Smooth muscle cell (in vitro differentiated cells): ENCODE measurements around the gene MANF. TPM values are rescaled to one million over a fixed set of nuclear protein-coding genes. Genes with fewer than 3 reads are reported as not detected.
"Not testable (repeated sequence)": the region's sequence is repeated elsewhere in the genome, so short reads cannot be mapped to it uniquely, and the experiment has no call there.

ENCODE experiments used
- DNase-seq: peaks from one replicate; lab custom pipeline; 2025; ENCODE audit not compliant: unreplicated experiment; lab: John Stamatoyannopoulos, UW
- H2AFZ ChIP-seq: fragments of 200-600 bp; sonication (generic); 2 replicates; pipeline ENCODE4 v1.6.0; 2016; ENCODE audit warnings: antibody characterized with exemption, low read depth, mild to moderate bottlenecking
- H3F3A ChIP-seq: fragments of 200-600 bp; sonication (generic); 2 replicates; pipeline ENCODE4 v1.6.0; 2017; ENCODE audit warnings: antibody characterized with exemption, low read depth
- H3K27ac ChIP-seq: fragments of 200-600 bp; sonication (generic); 2 replicates; pipeline ENCODE4 v1.5.1; 2016; ENCODE audit warnings: low read depth, mild to moderate bottlenecking
- H3K27me3 ChIP-seq: fragments of 200-600 bp; sonication (generic); 2 replicates; pipeline ENCODE4 v1.6.1; 2016; ENCODE audit warnings: low read depth, mild to moderate bottlenecking
- H3K36me3 ChIP-seq: fragments of 200-600 bp; sonication (generic); 2 replicates; pipeline ENCODE4 v1.5.1; 2016; ENCODE audit warnings: low read depth
- H3K4me1 ChIP-seq: fragments of 200-600 bp; sonication (generic); 2 replicates; pipeline ENCODE4 v1.5.1; 2016; ENCODE audit warnings: low read depth
- H3K4me2 ChIP-seq: fragments of 200-600 bp; sonication (generic); 2 replicates; pipeline ENCODE4 v1.6.0; 2016; ENCODE audit warnings: mild to moderate bottlenecking
- H3K4me3 ChIP-seq: fragments of 200-600 bp; sonication (generic); 2 replicates; pipeline ENCODE4 v1.5.1; 2016; ENCODE audit warnings: mild to moderate bottlenecking
- H3K79me2 ChIP-seq: fragments of 200-600 bp; sonication (generic); 2 replicates; pipeline ENCODE4 v1.6.0; 2016; ENCODE audit warnings: low read depth, mild to moderate bottlenecking
- H3K9ac ChIP-seq: fragments of 200-600 bp; sonication (generic); 2 replicates; pipeline ENCODE4 v1.6.0; 2016; ENCODE audit warnings: low read depth
- H3K9me3 ChIP-seq: fragments of 200-600 bp; sonication (generic); replicated peaks from 2 replicates; pipeline ENCODE4 v1.5.1; 2016; ENCODE audit warnings: low read depth
- H4K20me1 ChIP-seq: fragments of 200-600 bp; sonication (generic); 2 replicates; pipeline ENCODE4 v1.6.0; 2016; ENCODE audit warnings: low read depth
- WGBS: methylation state at CpG from one replicate; pipeline ENCODE4 v1.1.7; 2016; ENCODE audit warnings: low lambda C conversion rate; 5-methylcytosine and 5-hydroxymethylcytosine counted together
- polyA plus RNA-seq: library from polyadenylated mRNA; unstranded; fragments of >200 nt; fragmentation: Nextera tagmentation; extraction: Ambion mirVana; gene quantifications from 2 replicates; pipeline ENCODE4 v1.2.1, GENCODE V29; 2016
- total RNA-seq: library from RNA; depleted of rRNA; stranded (reverse); fragments of >200 nt; gene quantifications from 2 replicates; pipeline ENCODE4 v1.2.3, GENCODE V29; 2014
- TF ChIP-seq, protein P1 (sequence below): fragments of 200-600 bp; sonication (generic); IDR thresholded peaks from 2 replicates; pipeline ENCODE4 v1.5.1; 2017; ENCODE audit warnings: borderline replicate concordance, mild to moderate bottlenecking, antibody characterized with exemption; ENCODE audit not compliant: insufficient read depth, poor library complexity, severe bottlenecking

MANF gene
- total and polyA plus RNA-seq, 2 experiments from 2014 or later = 135 to 191 TPM

GRCh38 chr3:51385621-51386091 lies 565 bp downstream of the MANF start:
- no peak for DNase-seq
- Histone ChIP-seq H3K4me3 (peak overlapping the region; percentile 83), H3K27ac (peak overlapping the region; percentile 66), H3K4me1 (peaks cover 28% of the 10 kb centered on the region), H3K27me3 (no peaks in the 10 kb centered on the region), H2AFZ (no peak overlapping the region), H3K4me2 (peak overlapping the region; percentile 100), H3K36me3 (no peaks in the 10 kb centered on the region), H3K9me3 (no peaks in the 10 kb centered on the region), H3F3A (peaks cover 44% of the 10 kb centered on the region), H4K20me1 (peaks cover 42% of the 10 kb centered on the region), H3K79me2 (peaks cover 45% of the 10 kb centered on the region), H3K9ac (peak overlapping the region; percentile 83)
- TF ChIP-seq, protein P1, sequence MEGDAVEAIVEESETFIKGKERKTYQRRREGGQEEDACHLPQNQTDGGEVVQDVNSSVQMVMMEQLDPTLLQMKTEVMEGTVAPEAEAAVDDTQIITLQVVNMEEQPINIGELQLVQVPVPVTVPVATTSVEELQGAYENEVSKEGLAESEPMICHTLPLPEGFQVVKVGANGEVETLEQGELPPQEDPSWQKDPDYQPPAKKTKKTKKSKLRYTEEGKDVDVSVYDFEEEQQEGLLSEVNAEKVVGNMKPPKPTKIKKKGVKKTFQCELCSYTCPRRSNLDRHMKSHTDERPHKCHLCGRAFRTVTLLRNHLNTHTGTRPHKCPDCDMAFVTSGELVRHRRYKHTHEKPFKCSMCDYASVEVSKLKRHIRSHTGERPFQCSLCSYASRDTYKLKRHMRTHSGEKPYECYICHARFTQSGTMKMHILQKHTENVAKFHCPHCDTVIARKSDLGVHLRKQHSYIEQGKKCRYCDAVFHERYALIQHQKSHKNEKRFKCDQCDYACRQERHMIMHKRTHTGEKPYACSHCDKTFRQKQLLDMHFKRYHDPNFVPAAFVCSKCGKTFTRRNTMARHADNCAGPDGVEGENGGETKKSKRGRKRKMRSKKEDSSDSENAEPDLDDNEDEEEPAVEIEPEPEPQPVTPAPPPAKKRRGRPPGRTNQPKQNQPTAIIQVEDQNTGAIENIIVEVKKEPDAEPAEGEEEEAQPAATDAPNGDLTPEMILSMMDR = no peak
- 2% methylated on average over 18 of the region's 18 CpGs for WGBS

- H3K79me2 ChIP-seq = peaks cover 45% of the 10 kb centered on the region
- no peaks in the 10 kb centered on the region for H3K36me3 ChIP-seq
- peaks cover 42% of the 10 kb centered on the region for H4K20me1 ChIP-seq
- peak overlapping the region; percentile 83 for H3K9ac ChIP-seq
- peak overlapping the region; percentile 100 for H3K4me2 ChIP-seq
- H2AFZ ChIP-seq = no peak overlapping the region
- TF ChIP-seq, protein P1 = no peak
- H3F3A ChIP-seq = peaks cover 46% of the 10 kb centered on the region
- no peak for DNase-seq
- 42% methylated on average over 8 of the region's 8 CpGs for WGBS
- no peaks in the 10 kb centered on the region for H3K9me3 ChIP-seq
- peak overlapping the region; percentile 83 for H3K4me3 ChIP-seq
- H3K27ac ChIP-seq = peak overlapping the region; percentile 66
- H3K4me1 ChIP-seq = peaks cover 30% of the 10 kb centered on the region
- no peaks in the 10 kb centered on the region for H3K27me3 ChIP-seq
Observed at GRCh38 chr3:51386159-51386851, 1.2 kb downstream of the MANF start.

DNA sequence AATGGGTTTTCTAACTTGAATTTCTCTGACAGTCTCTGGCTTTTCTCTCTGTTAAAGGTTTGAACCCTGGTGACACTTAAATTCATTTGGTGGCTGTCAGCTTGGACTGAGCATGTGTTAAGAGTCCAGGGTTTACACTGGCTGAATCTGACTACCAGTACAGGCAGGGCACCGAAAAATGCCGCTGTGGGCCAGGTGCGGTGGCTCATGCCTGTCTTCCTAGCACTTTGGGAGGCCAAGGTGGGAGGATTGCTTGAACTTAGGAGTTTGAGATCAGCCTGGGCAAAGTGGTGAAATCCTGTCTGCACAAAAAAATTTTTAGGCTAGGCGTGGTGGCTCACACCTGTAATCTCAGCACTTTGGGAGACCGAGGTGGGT lies 1.8 kb downstream of the MANF start:
- H3K4me3 ChIP-seq = peak overlapping the region; percentile 83
- H3K27ac ChIP-seq = peak overlapping the region; percentile 66
- peak overlapping the region; percentile 0 for H3K9ac ChIP-seq
- H3F3A ChIP-seq = peaks cover 46% of the 10 kb centered on the region
- no peaks in the 10 kb centered on the region for H3K36me3 ChIP-seq
- H2AFZ ChIP-seq = no peak overlapping the region
- TF ChIP-seq, protein P1 = no peak
- DNase-seq = no peak
- H3K27me3 ChIP-seq = no peaks in the 10 kb centered on the region
- H3K4me1 ChIP-seq = peaks cover 30% of the 10 kb centered on the region
- no peaks in the 10 kb centered on the region for H3K9me3 ChIP-seq
- peaks cover 42% of the 10 kb centered on the region for H4K20me1 ChIP-seq
- peaks cover 47% of the 10 kb centered on the region for H3K79me2 ChIP-seq
- 97% methylated on average over 5 of the region's 5 CpGs for WGBS
- peak overlapping the region; percentile 100 for H3K4me2 ChIP-seq

DNA sequence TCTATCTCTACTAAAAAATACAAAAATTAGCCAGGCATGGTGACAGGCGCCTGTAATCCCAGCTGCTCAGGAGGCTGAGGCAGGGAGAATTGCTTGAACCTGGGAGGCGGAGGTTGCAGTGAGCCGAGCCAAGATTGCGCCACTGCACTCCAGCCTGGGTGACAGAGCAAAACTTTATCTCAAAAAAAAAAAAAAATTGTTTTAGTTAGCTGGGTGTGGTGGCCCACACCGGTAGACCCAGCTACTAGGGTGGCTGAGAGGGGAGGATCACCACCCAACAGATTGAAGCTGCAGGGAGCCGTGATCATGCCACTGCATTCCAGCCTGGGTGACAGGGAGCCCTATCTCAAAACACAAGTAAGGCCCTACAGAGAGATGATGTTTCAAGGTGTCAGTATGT lies 2.2 kb downstream of the MANF start:
- peak overlapping the region; percentile 66 for H3K27ac ChIP-seq
- H3K9ac ChIP-seq = peak overlapping the region; percentile 0
- not testable (repeated sequence) for H3K36me3 ChIP-seq, H3K27me3 ChIP-seq, DNase-seq, H2AFZ ChIP-seq, H3K9me3 ChIP-seq
- WGBS = 86% methylated on average over 6 of the region's 6 CpGs
- H4K20me1 ChIP-seq = peaks cover 45% of the 10 kb centered on the region
- H3K4me1 ChIP-seq = peaks cover 32% of the 10 kb centered on the region
- H3K79me2 ChIP-seq = peaks cover 51% of the 10 kb centered on the region
- H3K4me3 ChIP-seq = peak overlapping the region; percentile 83
- peaks cover 48% of the 10 kb centered on the region for H3F3A ChIP-seq
- peak overlapping the region; percentile 100 for H3K4me2 ChIP-seq
